ENCODE data around the gene RPN1.
A peak's percentile ranks its signal among the peaks of the same experiment; 100 is the strongest.

The RPN1 gene

GRCh38 chr3:128625409-128625945, 25.1 kb downstream of the RPN1 start:
- no peak for TF ChIP-seq CTCF (IDR thresholded peaks at IDR 0.05; ENCODE audit: low read depth, low read length)
- H3K4me3 ChIP-seq (ENCODE audit: low read depth, low read length) = no peak overlapping the region
- in situ Hi-C loops (cut with HindIII; ENCODE audit: low sequenced_read_pairs) = no loop called here
- DNase-seq (ENCODE audit: low read depth, low spot score) = no peak

- DNase-seq (ENCODE audit: low read depth, low spot score) = no peak
- no peak overlapping the region for H3K4me3 ChIP-seq (ENCODE audit: low read depth, low read length)
- in situ Hi-C loops (cut with HindIII; ENCODE audit: low sequenced_read_pairs) = no loop called here
- TF ChIP-seq CTCF (IDR thresholded peaks at IDR 0.05; ENCODE audit: low read depth, low read length) = no peak
Measured at GRCh38 chr3:128624526-128625138, 26.0 kb downstream of the RPN1 start.

GRCh38 chr3:128623762-128624176, 26.8 kb downstream of the RPN1 start:
- H3K4me3 ChIP-seq (ENCODE audit: low read depth, low read length) = no peak overlapping the region
- TF ChIP-seq CTCF (IDR thresholded peaks at IDR 0.05; ENCODE audit: low read depth, low read length) = no peak
- peak; percentile 7 for DNase-seq (ENCODE audit: low read depth, low spot score)
- in situ Hi-C loops (cut with HindIII; ENCODE audit: low sequenced_read_pairs) = no loop called here

- DNase-seq (ENCODE audit: low read depth, low spot score) = no peak
- in situ Hi-C loops (cut with HindIII; ENCODE audit: low sequenced_read_pairs) = no loop called here
- TF ChIP-seq CTCF (IDR thresholded peaks at IDR 0.05; ENCODE audit: low read depth, low read length) = no peak
- H3K4me3 ChIP-seq (ENCODE audit: low read depth, low read length) = no peak overlapping the region
Measured at GRCh38 chr3:128621931-128622330, 28.7 kb downstream of the RPN1 start.

- no peak for TF ChIP-seq CTCF (IDR thresholded peaks at IDR 0.05; ENCODE audit: low read depth, low read length)
- in situ Hi-C loops (cut with HindIII; ENCODE audit: low sequenced_read_pairs) = no loop called here
- H3K4me3 ChIP-seq (ENCODE audit: low read depth, low read length) = no peak overlapping the region
- no peak for DNase-seq (ENCODE audit: low read depth, low spot score)
Measured at GRCh38 chr3:128621234-128621633, 29.4 kb downstream of the RPN1 start.

- no peak for TF ChIP-seq CTCF (IDR thresholded peaks at IDR 0.05; ENCODE audit: low read depth, low read length)
- no peak overlapping the region for H3K4me3 ChIP-seq (ENCODE audit: low read depth, low read length)
- DNase-seq (ENCODE audit: low read depth, low spot score) = no peak
- in situ Hi-C loops (cut with HindIII; ENCODE audit: low sequenced_read_pairs) = no loop called here
Measured at GRCh38 chr3:128620268-128620691, 30.3 kb downstream of the RPN1 start.

Measured in astrocyte of the spinal cord (primary cell).